Esophagus muscularis mucosa (tissue), 4 donors: ENCODE results near the gene KAZN. TPM values are rescaled to one million over a fixed set of nuclear protein-coding genes. Genes with fewer than 3 reads are reported as not detected.

ENCODE experiments used
- DNase-seq: peaks from one replicate; pipeline ENCODE4 v3.0.0-alpha.2; 2017; ENCODE audit errors: extremely low spot score
- H3K27ac ChIP-seq, 4 donors: fragments of 200-600 bp; sonication (generic); replicated peaks in 1 of 4; 1 replicate in 3 of 4; 2 replicates in 1 of 4; pipeline ENCODE4 v1.5.1; 2016 to 2019; ENCODE audit warnings: mild to moderate bottlenecking in 1 of 4
- H3K27me3 ChIP-seq, 4 donors: fragments of 200-600 bp; sonication (generic); one replicate each; pipeline versions ENCODE4 v1.5.1 to v1.6.0; 2016 to 2019
- H3K36me3 ChIP-seq, 4 donors: fragments of 200-600 bp; sonication (generic); one replicate each; pipeline ENCODE4 v1.5.1; 2016 to 2019
- H3K4me1 ChIP-seq, 4 donors: fragments of 200-600 bp; sonication (generic); one replicate each; pipeline ENCODE4 v1.5.1; 2016 to 2019
- H3K4me3 ChIP-seq, 4 donors: fragments of 200-600 bp; sonication (generic); 1 replicate in 2 of 4; 2 replicates in 2 of 4; pipeline ENCODE4 v1.5.1; 2016 to 2019; ENCODE audit warnings: mild to moderate bottlenecking in 4 of 4, moderate library complexity in 1 of 4
- H3K9me3 ChIP-seq, 4 donors: fragments of 200-600 bp; sonication (generic); 1 replicate in 3 of 4; 2 replicates in 1 of 4; pipeline ENCODE4 v1.5.1; 2016 to 2019
- EP300 ChIP-seq: sonication (generic); formaldehyde crosslinking; IDR thresholded peaks from one replicate; pipeline ENCODE4 v1.6.1; 2017; ENCODE audit warnings: antibody characterized with exemption
- POLR2A ChIP-seq: fragments of 450-650 bp; IDR thresholded peaks from one replicate; pipeline ENCODE4 v1.6.1; 2017; ENCODE audit warnings: antibody characterized with exemption, moderate library complexity, mild to moderate bottlenecking, low read depth
- POLR2AphosphoS5 ChIP-seq, 2 donors: sonication (generic); formaldehyde crosslinking; IDR thresholded peaks; one replicate each; pipeline ENCODE4 v1.6.1; 2017; ENCODE audit warnings: antibody characterized with exemption in 2 of 2
- WGBS: methylation state at CpG from one replicate; pipeline ENCODE4 v1.1.5; 2018; 5-methylcytosine and 5-hydroxymethylcytosine counted together
- intact Hi-C: fragments of 100-400 bp; cut with DNase I; formaldehyde crosslinking; loops from one replicate; pipeline ENCODE4 v1.15.1; 2023
- total RNA-seq, 4 donors: library from RNA; depleted of rRNA; stranded (reverse); fragments of >200 nt; gene quantifications; one replicate each; pipeline versions ENCODE4 v1.1.0 to v1.2.1, GENCODE V29; 2016
- TF ChIP-seq, protein P1 (sequence below), 3 experiments: fragments of 200-600 bp in 2 of 3; fragments of 450-650 bp in 1 of 3; sonication (generic) in 2 of 3; IDR thresholded peaks; one replicate each; pipeline ENCODE4 v1.5.1; 2017 to 2019; ENCODE audit warnings: antibody characterized with exemption in 3 of 3, mild to moderate bottlenecking in 2 of 3, moderate library complexity in 1 of 3

KAZN gene
- total RNA-seq, 4 donors from 2014 or later, result 9.9 to 14.1 (median 11.9) TPM

DNA sequence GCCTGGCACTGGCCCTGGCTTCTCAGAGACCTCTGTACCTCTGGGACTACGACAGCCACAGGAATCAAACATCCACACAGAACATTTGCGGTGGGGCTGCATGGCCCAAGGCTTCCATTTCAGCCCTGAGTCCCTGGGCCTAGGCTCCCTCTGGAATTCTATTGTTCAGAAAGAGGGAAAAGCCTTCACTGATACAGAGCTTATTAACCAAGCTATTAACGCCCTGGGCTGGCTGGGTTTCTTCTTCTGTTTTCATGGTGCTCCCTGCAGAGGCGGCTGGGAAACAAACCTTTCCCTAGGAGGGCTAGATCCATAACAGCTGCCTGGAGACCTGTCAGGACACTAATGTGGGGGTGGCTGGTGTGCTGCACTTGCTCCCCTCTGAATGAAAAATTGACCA, 88.2 kb downstream of the KAZN start:
- 97% methylated on average over 4 of the region's 4 CpGs for WGBS
- no peaks in the 10 kb centered on the region for H3K36me3 ChIP-seq
- no peak for DNase-seq
- intact Hi-C loops, result no loop called here
- H3K4me1 ChIP-seq, result no peaks in the 10 kb centered on the region
- peaks cover 0 to 41% (median 0%) of the 10 kb centered on the region in 4 donors for H3K27me3 ChIP-seq
- H3K4me3 ChIP-seq, result no peak overlapping the region
- no peak overlapping the region for H3K27ac ChIP-seq
- TF ChIP-seq POLR2A, result no peak
- TF ChIP-seq POLR2AphosphoS5 (IDR thresholded peaks at IDR 0.05), result no peak
- TF ChIP-seq EP300, result no peak
- TF ChIP-seq, protein P1, sequence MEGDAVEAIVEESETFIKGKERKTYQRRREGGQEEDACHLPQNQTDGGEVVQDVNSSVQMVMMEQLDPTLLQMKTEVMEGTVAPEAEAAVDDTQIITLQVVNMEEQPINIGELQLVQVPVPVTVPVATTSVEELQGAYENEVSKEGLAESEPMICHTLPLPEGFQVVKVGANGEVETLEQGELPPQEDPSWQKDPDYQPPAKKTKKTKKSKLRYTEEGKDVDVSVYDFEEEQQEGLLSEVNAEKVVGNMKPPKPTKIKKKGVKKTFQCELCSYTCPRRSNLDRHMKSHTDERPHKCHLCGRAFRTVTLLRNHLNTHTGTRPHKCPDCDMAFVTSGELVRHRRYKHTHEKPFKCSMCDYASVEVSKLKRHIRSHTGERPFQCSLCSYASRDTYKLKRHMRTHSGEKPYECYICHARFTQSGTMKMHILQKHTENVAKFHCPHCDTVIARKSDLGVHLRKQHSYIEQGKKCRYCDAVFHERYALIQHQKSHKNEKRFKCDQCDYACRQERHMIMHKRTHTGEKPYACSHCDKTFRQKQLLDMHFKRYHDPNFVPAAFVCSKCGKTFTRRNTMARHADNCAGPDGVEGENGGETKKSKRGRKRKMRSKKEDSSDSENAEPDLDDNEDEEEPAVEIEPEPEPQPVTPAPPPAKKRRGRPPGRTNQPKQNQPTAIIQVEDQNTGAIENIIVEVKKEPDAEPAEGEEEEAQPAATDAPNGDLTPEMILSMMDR (IDR thresholded peaks at IDR 0.05), result no peak
- peaks cover 0 to 14% (median 13%) of the 10 kb centered on the region in 4 donors for H3K9me3 ChIP-seq

DNA sequence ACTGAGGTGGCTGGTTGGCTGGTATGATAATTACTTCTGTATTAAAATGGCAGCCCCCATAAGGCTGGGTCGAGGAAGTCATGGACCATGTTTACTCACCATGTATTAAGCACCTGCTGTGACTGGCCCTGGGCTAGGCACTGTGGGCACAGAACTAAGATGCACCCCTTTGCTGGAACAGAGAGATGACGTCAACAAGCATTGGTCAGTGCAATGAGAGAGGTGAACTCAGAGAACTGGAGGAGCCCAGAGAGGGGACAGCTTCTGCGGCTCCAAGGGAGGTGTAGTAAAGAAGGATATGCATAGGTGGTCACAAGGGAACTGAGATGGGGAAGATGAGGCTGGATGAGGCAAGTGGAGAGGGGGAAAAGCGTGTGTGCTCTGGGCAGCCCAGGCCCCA, 88.7 kb downstream of the KAZN start:
- TF ChIP-seq EP300 (no peak), POLR2A (no peak), POLR2AphosphoS5 (IDR thresholded peaks at IDR 0.05) (no peak)
- TF ChIP-seq, protein P1 (IDR thresholded peaks at IDR 0.05), result no peak
- Histone ChIP-seq H3K27me3 (peaks cover 0 to 41% (median 0%) of the 10 kb centered on the region in 4 donors), H3K36me3 (no peaks in the 10 kb centered on the region), H3K4me3 (no peak overlapping the region), H3K9me3 (peaks cover 0 to 14% (median 13%) of the 10 kb centered on the region in 4 donors), H3K4me1 (no peaks in the 10 kb centered on the region), H3K27ac (no peak overlapping the region)
- 88% methylated on average over 4 of the region's 4 CpGs for WGBS
- DNase-seq, result no peak
- intact Hi-C loops, result no loop called here

DNA sequence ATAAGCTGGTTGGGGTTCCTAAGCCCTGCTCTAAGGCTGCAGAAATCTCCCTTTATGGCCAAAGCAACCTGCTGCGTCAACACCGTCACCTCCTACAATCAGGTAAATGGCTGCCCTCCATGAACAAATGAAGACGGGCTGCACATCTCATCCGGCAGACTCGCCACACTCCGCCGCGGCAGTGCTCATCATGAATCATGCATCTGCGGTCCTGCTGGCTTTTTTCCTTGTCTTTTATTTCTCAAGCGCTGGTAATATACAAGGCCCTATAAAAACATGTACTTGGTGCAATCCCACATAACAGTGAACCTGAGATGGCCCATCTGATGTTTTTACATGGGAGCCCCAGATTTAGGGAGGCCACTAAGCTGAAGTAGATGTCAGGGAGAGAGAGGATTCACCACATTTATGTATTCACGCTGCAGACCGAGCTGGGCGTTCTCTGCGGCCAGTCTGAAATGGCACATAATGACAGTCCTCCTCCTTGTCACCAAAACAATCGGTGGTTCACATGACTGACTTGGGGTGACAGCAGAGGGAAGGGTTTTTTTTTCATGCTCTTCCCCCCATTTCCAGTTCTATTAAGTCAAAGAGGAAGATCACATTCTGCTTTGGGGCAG, 91.6 kb downstream of the KAZN start:
- H3K27me3 ChIP-seq, result peaks cover 0 to 31% (median 0%) of the 10 kb centered on the region in 4 donors
- WGBS, result 97% methylated on average over 15 of the region's 15 CpGs
- TF ChIP-seq POLR2A, result no peak
- TF ChIP-seq POLR2AphosphoS5 (IDR thresholded peaks at IDR 0.05), result no peak
- TF ChIP-seq EP300, result no peak
- TF ChIP-seq, protein P1 (IDR thresholded peaks at IDR 0.05), result no peak
- H3K4me1 ChIP-seq, result peaks cover 0 to 4% (median 0%) of the 10 kb centered on the region in 4 donors
- DNase-seq, result no peak
- intact Hi-C loops, result no loop called here
- no peak overlapping the region for H3K4me3 ChIP-seq
- no peaks in the 10 kb centered on the region for H3K36me3 ChIP-seq
- peaks cover 0 to 3% (median 1%) of the 10 kb centered on the region in 4 donors for H3K9me3 ChIP-seq
- H3K27ac ChIP-seq, result no peak overlapping the region

DNA sequence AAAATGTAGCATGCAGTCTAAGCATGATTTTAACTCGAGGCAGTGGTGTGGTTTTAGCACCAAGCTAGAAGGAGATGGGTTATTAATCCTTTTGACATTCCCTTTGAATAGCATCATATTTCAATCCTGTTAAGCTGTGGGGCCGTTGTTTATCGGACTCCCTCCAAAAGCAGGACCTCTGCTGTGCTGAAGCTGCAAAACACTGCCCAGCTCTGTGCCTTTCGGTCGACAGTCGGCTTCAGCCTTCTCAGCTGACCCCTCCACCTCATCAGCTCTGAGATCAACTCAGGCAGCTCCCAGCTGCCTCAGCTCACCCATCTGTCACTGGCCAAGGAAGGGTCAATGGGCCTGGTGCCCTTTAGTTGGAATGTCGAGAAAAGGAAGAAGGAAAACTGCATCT, 95.5 kb downstream of the KAZN start:
- no peaks in the 10 kb centered on the region for H3K9me3 ChIP-seq
- H3K4me3 ChIP-seq, result no peak overlapping the region
- H3K27ac ChIP-seq, result no peak overlapping the region
- intact Hi-C loops, result no loop called here
- 29% methylated on average over 7 of the region's 7 CpGs for WGBS
- H3K27me3 ChIP-seq, result peaks cover 0 to 29% (median 0%) of the 10 kb centered on the region in 4 donors
- H3K4me1 ChIP-seq, result peaks cover 0 to 4% (median 0%) of the 10 kb centered on the region in 4 donors
- TF ChIP-seq, protein P1 (IDR thresholded peaks at IDR 0.05), result no peak
- TF ChIP-seq POLR2AphosphoS5 (IDR thresholded peaks at IDR 0.05) (no peak), EP300 (no peak), POLR2A (no peak)
- no peak for DNase-seq
- H3K36me3 ChIP-seq, result no peaks in the 10 kb centered on the region
